Right lung (tissue), 5 donors: Measurements from ENCODE around the gene HPSE2. TPM values are rescaled to one million over a fixed set of nuclear protein-coding genes. Genes with fewer than 3 reads are reported as not detected.
A peak's percentile ranks its signal among the peaks of the same experiment; 100 is the strongest.
"Not testable (repeated sequence)": the region's sequence is repeated elsewhere in the genome, so short reads cannot be mapped to it uniquely, and the experiment has no call there.

Source experiments
- DNase-seq, 2 donors: peaks; one replicate each; pipeline ENCODE4 v3.0.0-alpha.2; 2013
- polyA plus RNA-seq, 5 donors: library from polyadenylated mRNA; unstranded; fragments of 120-200 nt; gene quantifications; one replicate each; pipeline versions ENCODE4 v1.2.1 to v1.2.3, GENCODE V29; 2013; ENCODE audit warnings: inconsistent platforms in 1 of 5, low replicate concordance in 1 of 5; ENCODE audit not compliant: insufficient read length in 5 of 5, insufficient read depth in 1 of 5

HPSE2 gene
- polyA plus RNA-seq, 5 donors: 11.9 to 19.1 (median 13.8) TPM

GRCh38 chr10:98921316-98921715, 314.3 kb downstream of the HPSE2 start:
- no peak for DNase-seq

GRCh38 chr10:98920807-98921206, 314.8 kb downstream of the HPSE2 start:
- DNase-seq: no peak

GRCh38 chr10:98920360-98920759, 315.3 kb downstream of the HPSE2 start:
- DNase-seq: no peak

- no peak for DNase-seq
These were observed 315.8 kb downstream of the HPSE2 start for GRCh38 chr10:98919899-98920298.

- no peak for DNase-seq
These were observed 317.8 kb downstream of the HPSE2 start for GRCh38 chr10:98917828-98918227.

- DNase-seq: no peak
These were observed 319.0 kb downstream of the HPSE2 start for GRCh38 chr10:98916526-98917125.

- DNase-seq: no peak
These were observed 319.7 kb downstream of the HPSE2 start for GRCh38 chr10:98915911-98916310.

- DNase-seq: no peak
These were observed 325.1 kb downstream of the HPSE2 start for GRCh38 chr10:98910546-98910945.

GRCh38 chr10:98910048-98910447, 325.6 kb downstream of the HPSE2 start:
- no peak for DNase-seq

- DNase-seq: no peak
These were observed 326.8 kb downstream of the HPSE2 start for GRCh38 chr10:98908868-98909267.

- not testable (repeated sequence) for DNase-seq
These were observed 327.4 kb downstream of the HPSE2 start for GRCh38 chr10:98908247-98908646.

GRCh38 chr10:98901441-98902110, 334.1 kb downstream of the HPSE2 start:
- DNase-seq: no peak

GRCh38 chr10:98899018-98899417, 336.6 kb downstream of the HPSE2 start:
- DNase-seq: no peak

- no peak for DNase-seq
These were observed 343.1 kb downstream of the HPSE2 start for GRCh38 chr10:98892523-98892922.

GRCh38 chr10:98886686-98887085, 349.0 kb downstream of the HPSE2 start:
- DNase-seq: no peak

GRCh38 chr10:98885378-98885777, 350.3 kb downstream of the HPSE2 start:
- no peak for DNase-seq

- no peak for DNase-seq
These were observed 353.9 kb downstream of the HPSE2 start for GRCh38 chr10:98881789-98882188.

GRCh38 chr10:98880971-98881370, 354.7 kb downstream of the HPSE2 start:
- DNase-seq: peak; percentile 30 to 42

GRCh38 chr10:98878921-98879320, 356.7 kb downstream of the HPSE2 start:
- no peak for DNase-seq

GRCh38 chr10:98878418-98878817, 357.2 kb downstream of the HPSE2 start:
- DNase-seq: no peak

- no peak for DNase-seq
These were observed 373.7 kb downstream of the HPSE2 start for GRCh38 chr10:98861962-98862361.

GRCh38 chr10:98858525-98858924, 377.1 kb downstream of the HPSE2 start:
- DNase-seq: no peak

GRCh38 chr10:98855403-98856189, 380.1 kb downstream of the HPSE2 start:
- DNase-seq: no peak
